WI38 (cell line): ENCODE results near the gene SH2D2A.
"Not testable (repeated sequence)": the region's sequence is repeated elsewhere in the genome, so short reads cannot be mapped to it uniquely, and the experiment has no call there.

ENCODE experiments used
- H3K4me3 ChIP-seq: 2 replicates; pipeline ENCODE4 v1.5.1; 2011; ENCODE audit warnings: low read depth, mild to moderate bottlenecking, control low read depth, low read length
- TF ChIP-seq, protein P1 (sequence below): IDR thresholded peaks from 2 replicates; pipeline ENCODE4 v1.5.1; 2012; ENCODE audit warnings: low read depth, mild to moderate bottlenecking, control low read depth, low read length

SH2D2A gene

DNA sequence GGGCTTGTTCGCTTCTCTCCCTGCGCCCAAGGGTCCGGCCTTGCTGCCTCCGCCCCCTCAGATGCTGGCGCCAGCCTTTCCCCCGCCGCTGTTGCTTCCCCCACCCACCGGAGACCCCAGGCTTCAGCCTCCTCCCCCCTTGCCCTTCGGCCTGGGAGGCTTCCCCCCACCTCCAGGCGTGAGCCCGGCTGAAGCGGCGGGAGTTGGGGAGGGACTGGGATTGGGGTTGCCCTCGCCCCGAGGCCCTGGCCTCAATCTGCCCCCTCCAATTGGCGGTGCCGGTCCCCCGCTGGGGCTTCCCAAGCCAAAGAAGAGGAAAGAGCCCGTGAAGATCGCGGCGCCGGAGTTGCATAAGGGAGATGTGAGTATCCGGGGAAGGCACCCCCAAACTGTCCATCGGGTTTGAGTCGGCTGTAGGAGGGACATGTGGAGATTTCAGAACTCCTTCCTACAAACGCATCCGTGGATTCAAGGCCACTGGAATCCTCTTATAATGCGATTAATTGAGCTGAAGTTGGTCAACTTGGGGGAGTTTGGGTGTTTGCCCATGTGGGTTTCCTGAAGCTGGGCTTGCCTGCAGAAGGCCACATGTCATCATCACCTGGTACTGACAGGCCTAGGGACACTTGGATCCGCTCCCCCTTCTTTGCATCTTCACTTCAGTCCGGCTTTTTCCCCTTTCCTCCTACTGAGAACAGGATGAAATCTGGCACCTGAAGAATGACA, 48.6 kb downstream of the SH2D2A start:
- TF ChIP-seq, protein P1, sequence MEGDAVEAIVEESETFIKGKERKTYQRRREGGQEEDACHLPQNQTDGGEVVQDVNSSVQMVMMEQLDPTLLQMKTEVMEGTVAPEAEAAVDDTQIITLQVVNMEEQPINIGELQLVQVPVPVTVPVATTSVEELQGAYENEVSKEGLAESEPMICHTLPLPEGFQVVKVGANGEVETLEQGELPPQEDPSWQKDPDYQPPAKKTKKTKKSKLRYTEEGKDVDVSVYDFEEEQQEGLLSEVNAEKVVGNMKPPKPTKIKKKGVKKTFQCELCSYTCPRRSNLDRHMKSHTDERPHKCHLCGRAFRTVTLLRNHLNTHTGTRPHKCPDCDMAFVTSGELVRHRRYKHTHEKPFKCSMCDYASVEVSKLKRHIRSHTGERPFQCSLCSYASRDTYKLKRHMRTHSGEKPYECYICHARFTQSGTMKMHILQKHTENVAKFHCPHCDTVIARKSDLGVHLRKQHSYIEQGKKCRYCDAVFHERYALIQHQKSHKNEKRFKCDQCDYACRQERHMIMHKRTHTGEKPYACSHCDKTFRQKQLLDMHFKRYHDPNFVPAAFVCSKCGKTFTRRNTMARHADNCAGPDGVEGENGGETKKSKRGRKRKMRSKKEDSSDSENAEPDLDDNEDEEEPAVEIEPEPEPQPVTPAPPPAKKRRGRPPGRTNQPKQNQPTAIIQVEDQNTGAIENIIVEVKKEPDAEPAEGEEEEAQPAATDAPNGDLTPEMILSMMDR: no peak
- peak overlapping the region; percentile 97 for H3K4me3 ChIP-seq

DNA sequence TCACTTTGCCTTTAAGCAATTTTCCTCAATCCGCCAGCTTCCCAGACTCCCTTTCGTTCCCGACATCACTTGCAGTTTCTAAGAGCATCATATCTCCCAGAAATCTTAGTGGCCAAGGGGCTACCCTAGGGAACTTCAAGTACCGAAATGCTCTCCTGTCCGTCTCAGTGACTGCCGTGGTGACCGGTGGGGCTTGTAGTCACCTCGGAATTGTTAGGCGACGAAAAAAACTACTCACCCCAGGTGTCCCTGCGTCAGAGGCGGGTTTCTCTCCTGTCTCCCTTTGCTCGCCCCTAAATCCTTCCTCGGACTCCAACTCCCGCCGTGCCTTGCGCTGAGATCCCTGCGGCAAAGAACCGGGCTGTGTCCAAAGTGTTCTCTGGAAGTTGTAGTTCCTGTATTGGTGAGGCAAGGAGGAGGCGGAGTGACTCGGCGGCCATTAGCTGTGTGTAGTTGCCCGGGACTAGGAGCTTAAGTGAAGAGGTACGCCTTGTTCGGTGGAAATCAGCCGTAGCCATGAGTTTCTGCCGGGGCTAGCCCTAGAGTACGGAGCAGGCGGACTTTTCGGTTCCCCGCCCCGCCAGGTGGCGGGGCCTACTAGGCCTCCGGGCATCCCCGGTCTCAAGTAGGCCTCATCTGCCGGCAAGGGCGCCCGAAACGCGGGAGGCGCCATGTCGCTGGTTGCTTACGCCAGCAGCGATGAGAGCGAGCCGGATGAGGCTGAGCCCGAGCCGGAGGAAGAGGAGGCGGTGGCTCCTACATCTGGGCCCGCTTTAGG, 49.4 kb downstream of the SH2D2A start, which contains the start of gene PRCC:
Gene PRCC (plus strand): TSS at position 435 of the 778 bp plus-strand sequence. CDS start 237 bp downstream, at position 672.
- H3K4me3 ChIP-seq: peak within 1 kb of the TSS; percentile 97
- TF ChIP-seq, protein P1: no peak

DNA sequence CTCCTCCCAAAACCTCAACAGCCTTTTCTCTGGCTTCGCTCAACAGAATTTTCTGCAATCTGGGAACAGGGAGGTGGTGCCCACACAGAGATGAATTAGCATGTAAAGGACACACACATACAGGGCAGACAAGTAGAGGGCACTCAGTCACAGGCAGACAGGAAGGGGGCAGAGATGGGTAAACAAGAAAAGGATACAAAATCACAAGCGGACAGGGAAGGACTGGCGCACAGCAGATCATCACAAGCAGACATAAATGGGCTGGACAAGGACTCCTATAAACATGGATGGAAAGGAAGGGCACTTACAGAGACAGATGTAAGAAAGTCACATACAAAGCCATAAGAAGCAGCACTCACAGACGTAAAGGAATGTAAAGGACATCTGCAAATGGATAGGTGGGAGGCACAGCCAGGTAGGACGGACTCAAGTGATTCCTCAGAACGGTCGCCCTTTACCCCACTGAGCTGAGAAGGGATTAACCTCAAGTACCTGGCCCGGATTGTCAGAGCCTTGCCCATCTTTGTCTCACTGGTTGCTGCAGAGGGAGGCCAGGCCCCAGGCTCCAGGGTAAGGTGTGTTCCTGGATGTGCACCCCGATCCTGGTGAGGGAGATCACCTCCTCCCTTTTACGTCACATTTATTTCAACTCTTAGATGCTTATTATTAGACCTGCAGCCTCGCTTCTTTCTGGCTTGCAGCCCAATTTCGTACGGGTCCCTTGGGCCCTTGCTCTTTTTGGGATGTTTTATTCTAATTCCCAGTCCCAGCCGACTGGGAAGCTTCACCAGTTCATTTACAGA, 50.1 kb downstream of the SH2D2A start:
- peak overlapping the region; percentile 97 for H3K4me3 ChIP-seq
- TF ChIP-seq, protein P1: no peak

DNA sequence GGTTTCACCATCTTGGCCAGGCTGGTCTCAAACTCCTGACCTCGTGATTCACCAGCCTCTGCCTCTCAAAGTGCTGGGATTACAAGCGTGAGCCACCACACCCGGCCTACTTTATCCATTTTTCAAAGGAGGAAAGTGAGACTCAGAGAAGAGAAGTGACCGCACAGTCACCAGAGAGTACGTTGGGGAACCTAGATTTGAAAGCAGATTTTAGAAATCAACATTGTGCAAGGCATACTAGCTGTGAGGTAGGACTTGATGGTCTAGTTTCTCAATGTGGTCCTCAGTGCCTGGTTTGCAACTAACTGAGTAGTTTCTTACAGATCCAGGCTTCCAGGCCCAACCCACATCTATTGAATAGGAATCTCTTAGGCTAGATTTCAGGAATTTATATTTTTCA, 51.0 kb downstream of the SH2D2A start:
- TF ChIP-seq, protein P1: no peak
- no peak overlapping the region; the same call in 1 of the 2 replicates for H3K4me3 ChIP-seq

DNA sequence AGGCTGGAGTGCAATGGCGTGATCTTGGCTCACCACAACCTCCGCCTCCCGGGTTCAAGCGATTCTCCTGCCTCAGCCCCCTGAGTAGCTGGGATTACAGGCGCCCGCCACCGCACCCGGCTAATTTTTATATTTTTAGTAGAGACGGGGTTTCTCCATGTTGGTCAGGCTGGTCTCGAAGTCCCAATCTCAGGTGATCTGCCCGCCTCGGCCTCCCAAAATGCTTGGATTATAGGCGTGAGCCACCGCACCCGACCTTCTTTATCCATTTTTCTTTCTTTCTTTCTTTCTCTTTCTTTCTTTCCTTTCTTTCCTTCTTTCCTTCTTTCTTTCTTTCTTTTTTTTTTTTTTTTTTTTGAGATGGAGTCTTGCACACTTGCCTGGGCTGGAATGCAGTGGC, 51.5 kb downstream of the SH2D2A start:
- not testable (repeated sequence) for H3K4me3 ChIP-seq

DNA sequence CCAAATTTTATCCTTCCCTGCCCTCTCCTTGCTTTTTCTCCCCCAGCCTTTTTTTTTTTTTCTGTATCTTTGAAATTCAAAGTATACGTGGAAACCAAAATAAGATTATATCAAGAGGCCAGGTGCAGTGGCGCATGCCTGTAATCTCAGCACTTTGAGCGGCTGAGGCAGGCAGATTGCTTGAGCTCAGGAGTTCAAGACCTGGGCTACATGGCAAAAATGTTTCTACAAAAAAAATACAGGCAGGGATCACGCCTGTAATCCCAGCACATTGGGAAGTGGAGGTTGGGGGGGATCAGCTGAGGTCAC, 55.9 kb downstream of the SH2D2A start:
- H3K4me3 ChIP-seq: no peak overlapping the region
- TF ChIP-seq, protein P1: no peak

DNA sequence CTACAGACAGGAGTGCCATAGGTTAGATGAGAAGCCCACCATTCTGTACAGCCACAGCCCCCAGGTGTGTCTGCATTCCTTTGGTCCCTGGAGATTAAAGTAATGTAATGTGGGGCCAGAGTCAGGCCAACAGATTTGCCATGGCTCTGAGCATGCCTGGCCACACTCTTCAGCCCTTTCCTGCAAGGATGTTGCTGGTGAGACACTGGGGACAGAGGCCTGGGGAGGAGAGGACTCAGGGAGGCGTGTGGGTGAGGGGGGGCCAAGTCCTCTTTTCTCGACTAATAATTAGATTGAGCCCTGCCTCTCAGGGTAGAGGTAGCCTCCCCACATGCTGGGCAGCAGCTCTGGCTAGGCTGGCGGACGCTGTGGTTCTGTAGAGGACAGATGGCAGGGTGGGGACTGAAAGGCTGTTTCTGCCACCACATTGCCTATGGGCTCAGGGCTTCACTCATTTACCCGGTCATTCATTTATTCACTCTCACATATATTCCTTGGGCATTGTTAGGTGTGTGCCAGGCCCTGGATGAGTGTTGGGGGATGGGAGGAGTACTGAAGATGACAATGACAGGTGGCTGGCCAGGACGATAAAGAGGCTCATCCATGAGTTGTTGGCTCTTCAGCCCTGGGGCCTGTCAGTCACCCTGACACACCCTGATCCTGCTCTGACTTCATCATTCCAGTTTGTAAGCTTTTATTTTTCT, 56.4 kb downstream of the SH2D2A start:
- TF ChIP-seq, protein P1: no peak
- no peak overlapping the region for H3K4me3 ChIP-seq

DNA sequence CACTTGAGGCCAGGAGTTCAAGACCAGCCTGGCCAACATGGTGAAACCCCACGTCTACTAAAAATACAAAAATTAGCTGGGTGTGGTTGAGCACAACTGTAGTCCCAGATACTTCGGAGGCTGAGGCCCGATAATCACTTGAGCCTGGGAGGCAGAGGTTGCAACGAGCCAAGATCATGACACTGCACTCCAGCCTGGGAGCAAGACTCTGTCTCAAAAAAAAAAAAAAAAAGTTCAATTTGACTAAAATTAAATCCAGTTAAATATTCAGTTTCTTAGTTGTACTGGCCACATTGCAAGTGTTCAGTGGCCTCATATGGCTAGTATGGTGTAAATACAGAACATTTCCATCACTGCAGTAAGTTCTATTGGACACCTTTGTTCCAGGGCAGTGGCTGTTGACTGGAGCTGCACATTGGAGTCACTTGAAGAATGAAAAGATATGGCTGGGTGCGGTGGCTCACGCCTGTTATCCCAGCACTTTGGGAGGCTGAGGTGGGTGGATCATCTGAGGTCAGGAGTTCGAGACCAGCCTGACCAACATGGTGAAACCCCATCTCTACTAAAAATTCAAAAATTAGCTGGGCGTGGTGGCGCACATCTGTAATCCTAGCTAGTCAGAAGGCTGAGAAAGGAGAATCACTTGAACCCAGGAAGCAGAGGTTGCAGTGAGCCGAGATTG, 58.9 kb downstream of the SH2D2A start:
- H3K4me3 ChIP-seq: not testable (repeated sequence)
